GM06990 (cell line): ENCODE measurements around the gene ATP6V0C.

ENCODE experiments used
- DNase-seq: peaks from one replicate; pipeline ENCODE4 v3.0.0-alpha.2; 2011; ENCODE audit not compliant: insufficient read length; ENCODE audit errors: extremely low read depth
- H3K27me3 ChIP-seq: replicated peaks from 2 replicates; pipeline ENCODE4 v1.6.0; 2011; ENCODE audit warnings: low read length; ENCODE audit not compliant: control insufficient read depth, insufficient read depth
- H3K36me3 ChIP-seq: 2 replicates; pipeline ENCODE4 v1.5.1; 2011; ENCODE audit warnings: low read length; ENCODE audit not compliant: control insufficient read depth, insufficient read depth
- H3K4me3 ChIP-seq: replicated peaks from 2 replicates; pipeline ENCODE4 v1.5.1; 2011; ENCODE audit warnings: low read depth, mild to moderate bottlenecking, control low read depth, low read length
- TF ChIP-seq, protein P1 (sequence below): IDR thresholded peaks from 2 replicates; pipeline ENCODE4 v1.5.1; 2011; ENCODE audit warnings: low read length, control low read depth, mild to moderate bottlenecking, inconsistent platforms; ENCODE audit not compliant: insufficient read depth, poor library complexity, severe bottlenecking

The ATP6V0C gene

DNA sequence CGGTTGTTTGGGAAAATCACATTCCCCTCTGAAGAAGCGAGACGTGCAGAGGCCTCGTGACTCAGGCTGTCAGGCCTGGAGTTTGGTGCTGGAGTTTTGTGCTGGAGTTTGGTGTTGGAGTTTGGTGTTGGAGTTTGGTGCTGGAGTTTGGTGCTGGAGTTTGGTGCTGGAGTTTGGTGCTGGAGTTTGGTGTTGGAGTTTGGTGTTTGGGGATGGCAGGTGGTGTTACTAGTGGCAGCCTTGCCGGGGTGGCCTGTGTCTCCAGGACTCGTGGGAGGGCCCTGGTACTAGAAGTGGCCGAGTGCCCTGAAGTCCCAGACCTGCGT is 26.3 kb upstream of the ATP6V0C start:
- no peak overlapping the region for H3K4me3 ChIP-seq
- no peaks in the 10 kb centered on the region; the same call in 1 of the 2 replicates for H3K36me3 ChIP-seq
- no peaks in the 10 kb centered on the region for H3K27me3 ChIP-seq
- no peak for DNase-seq
- TF ChIP-seq, protein P1, sequence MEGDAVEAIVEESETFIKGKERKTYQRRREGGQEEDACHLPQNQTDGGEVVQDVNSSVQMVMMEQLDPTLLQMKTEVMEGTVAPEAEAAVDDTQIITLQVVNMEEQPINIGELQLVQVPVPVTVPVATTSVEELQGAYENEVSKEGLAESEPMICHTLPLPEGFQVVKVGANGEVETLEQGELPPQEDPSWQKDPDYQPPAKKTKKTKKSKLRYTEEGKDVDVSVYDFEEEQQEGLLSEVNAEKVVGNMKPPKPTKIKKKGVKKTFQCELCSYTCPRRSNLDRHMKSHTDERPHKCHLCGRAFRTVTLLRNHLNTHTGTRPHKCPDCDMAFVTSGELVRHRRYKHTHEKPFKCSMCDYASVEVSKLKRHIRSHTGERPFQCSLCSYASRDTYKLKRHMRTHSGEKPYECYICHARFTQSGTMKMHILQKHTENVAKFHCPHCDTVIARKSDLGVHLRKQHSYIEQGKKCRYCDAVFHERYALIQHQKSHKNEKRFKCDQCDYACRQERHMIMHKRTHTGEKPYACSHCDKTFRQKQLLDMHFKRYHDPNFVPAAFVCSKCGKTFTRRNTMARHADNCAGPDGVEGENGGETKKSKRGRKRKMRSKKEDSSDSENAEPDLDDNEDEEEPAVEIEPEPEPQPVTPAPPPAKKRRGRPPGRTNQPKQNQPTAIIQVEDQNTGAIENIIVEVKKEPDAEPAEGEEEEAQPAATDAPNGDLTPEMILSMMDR, result no peak

DNA sequence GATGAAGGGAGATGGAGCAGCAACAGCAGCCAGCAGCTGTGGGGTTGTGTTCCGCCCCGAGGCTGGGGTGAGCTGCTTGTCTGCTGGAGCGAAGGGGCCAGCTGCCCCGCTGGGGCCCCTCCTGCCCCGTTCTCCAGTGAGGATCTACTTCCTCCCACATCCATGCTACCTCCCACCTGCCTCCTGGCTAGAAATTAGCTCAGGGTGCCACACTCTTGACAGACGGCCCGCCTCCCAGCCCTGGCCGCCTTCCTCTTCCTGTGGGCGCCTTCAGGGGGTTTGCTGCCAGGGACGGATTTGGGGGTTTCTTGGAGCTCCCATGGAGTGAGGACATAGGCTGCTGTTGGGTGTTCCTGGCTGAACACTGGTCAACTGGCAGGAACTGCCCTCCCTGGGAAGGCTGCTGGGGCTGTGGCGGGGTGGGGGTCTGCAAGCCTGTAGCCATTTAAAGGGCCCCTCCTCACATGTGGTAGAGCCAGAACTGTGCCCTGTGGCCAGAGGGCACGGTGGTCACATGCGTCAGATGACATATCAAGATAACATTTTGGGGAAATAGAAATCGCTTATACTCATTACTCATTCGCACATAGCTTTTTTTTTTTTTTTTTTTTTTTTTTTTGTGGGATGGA is 25.7 kb upstream of the ATP6V0C start:
- no peak overlapping the region for H3K4me3 ChIP-seq
- no peaks in the 10 kb centered on the region for H3K27me3 ChIP-seq
- no peak for DNase-seq
- no peaks in the 10 kb centered on the region; the same call in 1 of the 2 replicates for H3K36me3 ChIP-seq
- TF ChIP-seq, protein P1, result no peak

DNA sequence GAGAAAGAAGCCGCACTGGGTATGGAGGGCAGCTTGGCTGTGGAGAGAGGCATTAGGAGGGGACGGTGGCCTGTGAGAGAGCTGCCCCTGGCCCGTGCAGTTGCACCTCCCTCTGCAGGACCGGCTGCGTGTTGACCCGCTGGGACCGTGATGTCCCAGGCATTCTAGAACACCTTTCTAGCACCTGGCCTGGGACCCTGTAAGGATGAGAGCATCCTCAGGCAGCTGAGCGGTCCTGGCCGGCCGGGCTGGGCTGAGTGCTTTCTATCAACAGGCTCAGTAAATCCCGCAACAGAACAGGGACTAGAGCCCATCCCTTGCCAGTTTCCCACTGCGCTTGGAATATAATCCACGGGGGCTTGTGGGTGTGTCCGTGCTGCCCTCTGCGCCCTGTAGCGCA is 24.2 kb upstream of the ATP6V0C start:
- Histone ChIP-seq H3K4me3 (no peak overlapping the region), H3K36me3 (no peaks in the 10 kb centered on the region; the same call in 1 of the 2 replicates), H3K27me3 (no peaks in the 10 kb centered on the region)
- TF ChIP-seq, protein P1, result no peak
- DNase-seq, result no peak

DNA sequence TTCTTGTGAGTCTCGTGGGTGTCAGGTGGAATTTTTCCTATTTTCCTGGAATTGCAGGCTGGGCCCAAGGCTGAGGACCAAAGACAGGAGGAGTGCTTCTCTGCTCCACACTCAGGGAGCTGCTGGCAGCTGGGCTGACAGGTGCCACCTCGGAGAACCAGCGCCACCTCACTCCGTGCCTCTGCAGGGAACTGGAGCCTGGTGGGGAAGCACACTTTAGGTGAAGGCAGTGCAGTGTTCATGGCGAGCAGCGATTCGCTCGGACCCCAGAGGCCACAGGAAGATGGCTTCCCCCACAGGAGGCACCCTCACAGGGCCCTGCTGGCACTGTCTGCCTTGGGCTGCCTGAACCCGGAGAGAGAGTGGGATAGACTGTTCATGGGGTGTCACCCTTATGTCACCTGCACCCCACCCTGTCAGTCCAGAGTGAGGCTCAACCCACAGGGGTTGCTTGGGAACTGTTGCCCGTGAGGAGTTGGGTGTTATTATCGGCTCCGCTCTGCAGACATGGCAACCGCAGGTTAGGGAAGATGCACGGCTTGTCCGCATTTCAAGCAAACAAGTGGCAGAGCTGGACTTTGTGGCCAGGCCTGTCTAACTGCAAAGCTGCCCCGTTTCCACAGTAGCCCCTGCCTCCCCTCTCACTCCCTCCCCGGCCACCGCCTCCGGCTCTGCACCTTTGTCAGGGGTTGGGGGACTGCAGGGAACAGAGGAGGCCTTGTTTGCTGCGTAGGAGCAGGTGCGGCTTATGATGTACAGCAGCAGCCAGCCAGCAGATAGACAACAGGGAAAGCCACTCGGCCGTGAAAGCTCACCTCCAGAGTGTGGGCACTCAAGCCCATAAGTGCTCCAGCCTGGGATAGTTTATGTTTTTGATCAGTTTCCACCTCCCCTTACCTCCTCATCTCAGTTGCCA is 23.3 kb upstream of the ATP6V0C start:
- Histone ChIP-seq H3K36me3 (no peaks in the 10 kb centered on the region; the same call in 1 of the 2 replicates), H3K27me3 (no peaks in the 10 kb centered on the region), H3K4me3 (no peak overlapping the region)
- TF ChIP-seq, protein P1, result no peak
- DNase-seq, result no peak

DNA sequence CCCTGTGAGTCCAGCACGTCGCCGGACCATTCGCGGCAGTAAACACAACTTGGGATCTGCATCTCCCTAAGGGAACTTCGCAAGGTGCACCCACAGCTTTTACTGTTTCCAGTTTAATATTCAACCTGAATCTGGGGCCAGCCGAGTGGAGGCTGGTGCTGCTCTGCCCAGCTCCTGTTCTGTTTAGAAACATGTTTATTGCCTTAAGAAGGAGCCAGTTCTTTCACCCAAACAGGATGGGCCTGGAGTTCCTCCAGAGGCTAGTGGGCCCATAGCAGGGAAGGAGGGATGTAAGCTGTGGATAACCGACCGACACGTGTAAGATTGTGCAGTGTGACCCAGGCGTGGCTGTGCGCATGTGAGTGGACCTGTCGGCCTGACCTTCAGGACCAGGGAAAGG is 21.5 kb upstream of the ATP6V0C start:
- Histone ChIP-seq H3K27me3 (no peaks in the 10 kb centered on the region), H3K4me3 (no peak overlapping the region), H3K36me3 (no peaks in the 10 kb centered on the region; the same call in 1 of the 2 replicates)
- TF ChIP-seq, protein P1, result no peak
- DNase-seq, result no peak
